Astrocyte (in vitro differentiated cells and primary cell): Measurements from ENCODE around the gene ZNF681. TPM values are rescaled to one million over a fixed set of nuclear protein-coding genes. Genes with fewer than 3 reads are reported as not detected.

Source experiments
- DNase-seq: peaks from one replicate; pipeline ENCODE4 v3.0.0-alpha.2; 2010; ENCODE audit warnings: low read depth
- FAIRE-seq: peaks from 2 replicates; lab custom pipeline; 2011; peaks lifted over from hg19 to GRCh38; lab: Jason Lieb, UNC
- H2AFZ ChIP-seq: 2 replicates; pipeline ENCODE4 v1.6.0; 2012; ENCODE audit warnings: low read depth, low read length, inconsistent platforms
- H3K27ac ChIP-seq: 2 replicates; pipeline ENCODE4 v1.5.1; 2011; ENCODE audit warnings: low read depth, low read length, inconsistent platforms
- H3K27me3 ChIP-seq: 2 replicates; pipeline ENCODE4 v1.6.0; 2011; ENCODE audit warnings: low read length, inconsistent platforms; ENCODE audit not compliant: insufficient read depth
- H3K36me3 ChIP-seq: 2 replicates; pipeline ENCODE4 v1.5.1; 2011; ENCODE audit warnings: low read length, inconsistent platforms; ENCODE audit not compliant: insufficient read depth
- H3K4me1 ChIP-seq: 2 replicates; pipeline ENCODE4 v1.5.1; 2011; ENCODE audit warnings: low read length, inconsistent platforms; ENCODE audit not compliant: insufficient read depth
- H3K4me2 ChIP-seq: 2 replicates; pipeline ENCODE4 v1.6.0; 2012; ENCODE audit warnings: low read length, inconsistent platforms
- H3K4me3 ChIP-seq: 2 replicates; pipeline ENCODE4 v1.5.1; 2011; ENCODE audit warnings: low read depth, mild to moderate bottlenecking, low read length, inconsistent platforms; ENCODE audit not compliant: insufficient read depth
- H3K79me2 ChIP-seq: 2 replicates; pipeline ENCODE4 v1.6.0; 2012; ENCODE audit warnings: mild to moderate bottlenecking, low read length, inconsistent platforms; ENCODE audit not compliant: insufficient read depth
- H3K9ac ChIP-seq: 2 replicates; pipeline ENCODE4 v1.6.0; 2012; ENCODE audit warnings: mild to moderate bottlenecking, low read length, inconsistent platforms
- H3K9me3 ChIP-seq: 2 replicates; pipeline ENCODE4 v1.5.1; 2012; ENCODE audit warnings: low read depth, mild to moderate bottlenecking, low read length, inconsistent platforms; ENCODE audit not compliant: insufficient read depth
- H4K20me1 ChIP-seq: 2 replicates; pipeline ENCODE4 v1.6.0; 2012; ENCODE audit warnings: low read length, inconsistent platforms; ENCODE audit not compliant: insufficient read depth
- H3K27ac Mint-ChIP-seq: one replicate; pipeline ENCODE4 v1.8.0; 2021; ENCODE audit warnings: mild to moderate bottlenecking, mixed read lengths; ENCODE audit not compliant: unreplicated experiment
- H3K27me3 Mint-ChIP-seq: one replicate; pipeline ENCODE4 v1.8.0; 2021; ENCODE audit warnings: low read depth, mixed read lengths; ENCODE audit not compliant: unreplicated experiment
- H3K36me3 Mint-ChIP-seq: one replicate; pipeline ENCODE4 v1.8.0; 2021; ENCODE audit warnings: low read depth, mixed read lengths; ENCODE audit not compliant: unreplicated experiment
- H3K4me1 Mint-ChIP-seq: one replicate; pipeline ENCODE4 v1.8.0; 2021; ENCODE audit warnings: low read depth, mixed read lengths; ENCODE audit not compliant: unreplicated experiment
- H3K4me3 Mint-ChIP-seq: one replicate; pipeline ENCODE4 v1.8.0; 2021; ENCODE audit warnings: mild to moderate bottlenecking, moderate library complexity, mixed read lengths; ENCODE audit not compliant: unreplicated experiment
- H3K9me3 Mint-ChIP-seq: one replicate; pipeline ENCODE4 v1.8.0; 2021; ENCODE audit warnings: mild to moderate bottlenecking, mixed read lengths; ENCODE audit not compliant: unreplicated experiment
- EZH2 ChIP-seq: IDR thresholded peaks from 2 replicates; pipeline ENCODE4 v1.6.1; 2012; ENCODE audit warnings: mild to moderate bottlenecking, low read length, inconsistent platforms; ENCODE audit not compliant: insufficient read depth
- total RNA-seq: library from RNA; stranded (reverse); gene quantifications from 2 replicates; pipeline ENCODE4 v1.2.1, GENCODE V29; 2021
- TF ChIP-seq, protein P1 (sequence below): IDR thresholded peaks from 2 replicates; pipeline ENCODE4 v1.5.1; 2011; ENCODE audit warnings: low read depth, mild to moderate bottlenecking, inconsistent platforms, low read length, moderate library complexity; ENCODE audit not compliant: insufficient read depth

ZNF681 gene
- total RNA-seq, 1 donor from 2014 or later: 3.1 TPM

GRCh38 chr19:23799321-23799720 is 40.6 kb upstream of the ZNF681 start:
- Histone ChIP-seq H3K4me3 (no peak overlapping the region), H3K9ac (no peak overlapping the region), H4K20me1 (no peaks in the 10 kb centered on the region), H3K36me3 (no peaks in the 10 kb centered on the region), H3K4me2 (no peak overlapping the region), H3K27me3 (no peaks in the 10 kb centered on the region), H3K79me2 (no peaks in the 10 kb centered on the region), H3K4me1 (no peaks in the 10 kb centered on the region), H3K27ac (no peak overlapping the region), H2AFZ (no peak overlapping the region), H3K9me3 (no peaks in the 10 kb centered on the region)
- no peaks in the 10 kb centered on the region for H3K4me1 Mint-ChIP-seq
- H3K27ac Mint-ChIP-seq: no peak overlapping the region
- no peak for DNase-seq
- no peaks in the 10 kb centered on the region for H3K27me3 Mint-ChIP-seq
- no peak for TF ChIP-seq EZH2
- TF ChIP-seq, protein P1, sequence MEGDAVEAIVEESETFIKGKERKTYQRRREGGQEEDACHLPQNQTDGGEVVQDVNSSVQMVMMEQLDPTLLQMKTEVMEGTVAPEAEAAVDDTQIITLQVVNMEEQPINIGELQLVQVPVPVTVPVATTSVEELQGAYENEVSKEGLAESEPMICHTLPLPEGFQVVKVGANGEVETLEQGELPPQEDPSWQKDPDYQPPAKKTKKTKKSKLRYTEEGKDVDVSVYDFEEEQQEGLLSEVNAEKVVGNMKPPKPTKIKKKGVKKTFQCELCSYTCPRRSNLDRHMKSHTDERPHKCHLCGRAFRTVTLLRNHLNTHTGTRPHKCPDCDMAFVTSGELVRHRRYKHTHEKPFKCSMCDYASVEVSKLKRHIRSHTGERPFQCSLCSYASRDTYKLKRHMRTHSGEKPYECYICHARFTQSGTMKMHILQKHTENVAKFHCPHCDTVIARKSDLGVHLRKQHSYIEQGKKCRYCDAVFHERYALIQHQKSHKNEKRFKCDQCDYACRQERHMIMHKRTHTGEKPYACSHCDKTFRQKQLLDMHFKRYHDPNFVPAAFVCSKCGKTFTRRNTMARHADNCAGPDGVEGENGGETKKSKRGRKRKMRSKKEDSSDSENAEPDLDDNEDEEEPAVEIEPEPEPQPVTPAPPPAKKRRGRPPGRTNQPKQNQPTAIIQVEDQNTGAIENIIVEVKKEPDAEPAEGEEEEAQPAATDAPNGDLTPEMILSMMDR: no peak
- FAIRE-seq: no peak
- H3K36me3 Mint-ChIP-seq: peaks cover 2% of the 10 kb centered on the region
- H3K9me3 Mint-ChIP-seq: peaks cover 9% of the 10 kb centered on the region
- no peak overlapping the region for H3K4me3 Mint-ChIP-seq

GRCh38 chr19:23795462-23795861 is 36.8 kb upstream of the ZNF681 start:
- Mint-ChIP-seq H3K27me3 (no peaks in the 10 kb centered on the region), H3K4me3 (no peak overlapping the region), H3K27ac (no peak overlapping the region), H3K9me3 (peaks cover 9% of the 10 kb centered on the region), H3K4me1 (no peaks in the 10 kb centered on the region), H3K36me3 (no peaks in the 10 kb centered on the region)
- FAIRE-seq (no peak), DNase-seq (no peak)
- no peaks in the 10 kb centered on the region for H3K79me2 ChIP-seq
- no peaks in the 10 kb centered on the region for H3K4me1 ChIP-seq
- no peaks in the 10 kb centered on the region for H3K9me3 ChIP-seq
- no peak overlapping the region for H3K9ac ChIP-seq
- H4K20me1 ChIP-seq: no peaks in the 10 kb centered on the region
- no peak overlapping the region for H3K4me3 ChIP-seq
- no peak overlapping the region for H3K27ac ChIP-seq
- no peak overlapping the region for H3K4me2 ChIP-seq
- TF ChIP-seq, protein P1: no peak
- no peak for TF ChIP-seq EZH2
- H2AFZ ChIP-seq: no peak overlapping the region
- H3K36me3 ChIP-seq: no peaks in the 10 kb centered on the region
- no peaks in the 10 kb centered on the region for H3K27me3 ChIP-seq

GRCh38 chr19:23792784-23793183 is 34.1 kb upstream of the ZNF681 start:
- no peak overlapping the region for H3K4me2 ChIP-seq
- Mint-ChIP-seq H3K27me3 (no peaks in the 10 kb centered on the region), H3K4me3 (no peak overlapping the region), H3K27ac (no peak overlapping the region), H3K36me3 (peaks cover 2% of the 10 kb centered on the region), H3K9me3 (peaks cover 9% of the 10 kb centered on the region), H3K4me1 (no peaks in the 10 kb centered on the region)
- H3K27ac ChIP-seq: no peak overlapping the region
- DNase-seq (no peak), FAIRE-seq (no peak)
- no peak overlapping the region for H3K9ac ChIP-seq
- H3K4me1 ChIP-seq: no peaks in the 10 kb centered on the region
- H4K20me1 ChIP-seq: no peaks in the 10 kb centered on the region
- H3K4me3 ChIP-seq: no peak overlapping the region
- no peaks in the 10 kb centered on the region for H3K79me2 ChIP-seq
- H3K36me3 ChIP-seq: no peaks in the 10 kb centered on the region
- no peaks in the 10 kb centered on the region for H3K27me3 ChIP-seq
- H3K9me3 ChIP-seq: no peaks in the 10 kb centered on the region
- no peak overlapping the region for H2AFZ ChIP-seq
- TF ChIP-seq EZH2: no peak
